Measurements from ENCODE around the gene THAP6.

DNA sequence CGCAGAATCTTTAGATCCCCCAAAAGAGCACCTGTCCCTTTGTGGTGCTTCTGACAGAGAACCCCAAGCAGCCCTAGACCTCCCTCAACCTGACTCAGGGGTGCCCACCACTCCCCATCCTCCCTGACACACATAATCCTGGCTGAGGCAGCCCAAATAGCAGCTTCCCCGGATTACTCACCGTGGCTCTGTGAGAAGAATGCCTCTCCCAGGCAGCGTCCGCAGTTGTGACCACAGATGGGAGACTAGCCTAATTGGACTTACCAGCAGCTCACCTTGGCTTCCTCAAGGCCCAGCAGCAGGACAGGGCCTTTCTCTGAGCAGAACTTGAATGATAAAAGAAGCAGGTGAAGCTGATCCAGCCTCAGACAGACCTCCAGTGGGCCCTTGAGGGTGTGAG, 31.3 kb downstream of the THAP6 start:
- TF ChIP-seq EZH2 (IDR thresholded peaks at IDR 0.05; ENCODE audit: borderline replicate concordance, insufficient read depth, low read depth, low read length, poor library complexity, severe bottlenecking): no peak
- TF ChIP-seq, protein P1, sequence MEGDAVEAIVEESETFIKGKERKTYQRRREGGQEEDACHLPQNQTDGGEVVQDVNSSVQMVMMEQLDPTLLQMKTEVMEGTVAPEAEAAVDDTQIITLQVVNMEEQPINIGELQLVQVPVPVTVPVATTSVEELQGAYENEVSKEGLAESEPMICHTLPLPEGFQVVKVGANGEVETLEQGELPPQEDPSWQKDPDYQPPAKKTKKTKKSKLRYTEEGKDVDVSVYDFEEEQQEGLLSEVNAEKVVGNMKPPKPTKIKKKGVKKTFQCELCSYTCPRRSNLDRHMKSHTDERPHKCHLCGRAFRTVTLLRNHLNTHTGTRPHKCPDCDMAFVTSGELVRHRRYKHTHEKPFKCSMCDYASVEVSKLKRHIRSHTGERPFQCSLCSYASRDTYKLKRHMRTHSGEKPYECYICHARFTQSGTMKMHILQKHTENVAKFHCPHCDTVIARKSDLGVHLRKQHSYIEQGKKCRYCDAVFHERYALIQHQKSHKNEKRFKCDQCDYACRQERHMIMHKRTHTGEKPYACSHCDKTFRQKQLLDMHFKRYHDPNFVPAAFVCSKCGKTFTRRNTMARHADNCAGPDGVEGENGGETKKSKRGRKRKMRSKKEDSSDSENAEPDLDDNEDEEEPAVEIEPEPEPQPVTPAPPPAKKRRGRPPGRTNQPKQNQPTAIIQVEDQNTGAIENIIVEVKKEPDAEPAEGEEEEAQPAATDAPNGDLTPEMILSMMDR (IDR thresholded peaks at IDR 0.05): no peak
